LoVo (cell line): ENCODE data around the gene FMO3.

Experiments
- DNase-seq: peaks from one replicate; pipeline ENCODE4 v3.0.0-alpha.2; 2016; ENCODE audit warnings: low spot score

FMO3 gene

DNA sequence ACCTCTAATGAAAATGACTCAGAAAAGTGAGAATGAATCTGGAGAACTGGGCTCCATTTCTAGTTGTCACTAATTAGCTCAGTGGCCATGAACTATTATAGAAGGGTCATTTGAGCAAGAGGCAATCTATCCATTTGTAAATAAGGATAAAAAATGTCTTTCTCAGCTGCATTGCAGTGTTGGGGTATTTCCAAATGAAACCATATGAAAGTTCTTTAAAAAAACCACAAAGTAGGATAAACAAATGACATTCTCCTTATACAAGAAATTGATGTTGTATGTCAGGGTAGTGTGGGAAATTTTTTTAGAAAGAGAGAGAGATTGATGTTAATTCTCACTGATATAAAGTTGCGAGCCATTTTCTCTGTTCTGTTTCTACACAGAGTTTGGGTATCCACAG lies 26.0 kb downstream of the FMO3 start:
- DNase-seq: no peak

DNA sequence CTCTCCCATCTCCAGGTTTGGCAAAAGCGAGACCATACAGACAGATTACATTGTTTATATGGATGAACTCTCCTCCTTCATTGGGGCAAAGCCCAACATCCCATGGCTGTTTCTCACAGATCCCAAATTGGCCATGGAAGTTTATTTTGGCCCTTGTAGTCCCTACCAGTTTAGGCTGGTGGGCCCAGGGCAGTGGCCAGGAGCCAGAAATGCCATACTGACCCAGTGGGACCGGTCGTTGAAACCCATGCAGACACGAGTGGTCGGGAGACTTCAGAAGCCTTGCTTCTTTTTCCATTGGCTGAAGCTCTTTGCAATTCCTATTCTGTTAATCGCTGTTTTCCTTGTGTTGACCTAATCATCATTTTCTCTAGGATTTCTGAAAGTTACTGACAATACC lies 26.4 kb downstream of the FMO3 start:
- DNase-seq: no peak

DNA sequence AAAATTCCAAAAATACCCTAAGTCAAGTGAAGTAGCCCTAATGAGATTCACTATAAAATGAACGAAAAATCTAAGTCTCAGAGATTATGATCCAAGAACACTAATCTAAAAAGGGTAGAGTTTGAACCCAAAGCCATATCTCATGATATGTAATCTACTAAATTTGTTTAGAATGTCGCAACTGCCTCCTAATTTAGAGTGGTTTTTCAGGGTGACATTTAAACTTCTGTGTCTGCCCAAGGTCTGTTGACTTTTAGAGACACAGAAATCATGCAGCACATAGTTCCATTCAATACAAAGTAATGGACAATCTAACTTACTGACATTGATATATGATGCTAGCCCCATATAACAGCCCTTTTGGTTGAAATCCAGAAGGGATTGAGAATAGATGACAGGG lies 28.9 kb downstream of the FMO3 start:
- no peak for DNase-seq

DNA sequence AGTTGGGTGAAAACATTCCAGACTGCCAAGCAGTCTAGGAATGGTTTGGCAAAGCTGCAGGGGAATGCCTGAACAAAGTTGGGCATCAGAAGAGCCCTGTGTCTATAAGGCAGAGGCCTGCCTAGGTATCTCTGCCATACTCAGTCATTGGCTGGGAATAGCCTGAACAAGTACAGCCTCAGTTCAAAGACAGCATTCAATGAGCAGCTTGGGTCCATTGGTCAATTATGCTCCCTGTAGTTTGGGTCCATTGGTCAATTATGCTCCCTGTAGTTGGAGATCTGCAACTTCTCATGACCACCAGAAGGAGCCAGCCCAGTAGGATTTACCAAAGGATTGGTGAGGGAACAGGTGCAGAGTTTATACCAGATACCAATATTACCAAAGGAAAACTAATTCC lies 31.6 kb downstream of the FMO3 start:
- DNase-seq: no peak

DNA sequence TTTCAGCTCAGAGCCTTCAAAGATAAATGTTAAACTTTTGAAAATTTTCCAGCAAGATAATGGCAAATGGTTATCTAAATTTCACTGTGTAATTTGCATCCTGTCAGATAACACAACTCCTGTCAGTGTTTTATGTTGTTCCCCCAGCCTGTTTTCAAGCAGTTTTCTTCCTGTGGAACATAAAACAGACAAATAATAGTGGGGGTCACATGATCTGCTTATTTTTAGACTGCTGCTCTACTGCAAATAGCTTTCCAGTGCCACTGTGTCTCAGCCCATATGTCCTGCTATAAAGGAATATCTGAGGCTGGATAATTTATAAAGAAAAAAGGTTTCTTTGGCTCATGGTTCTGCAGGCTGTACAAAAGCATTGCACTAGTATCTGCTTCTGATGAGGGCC lies 32.2 kb downstream of the FMO3 start:
- DNase-seq: no peak

DNA sequence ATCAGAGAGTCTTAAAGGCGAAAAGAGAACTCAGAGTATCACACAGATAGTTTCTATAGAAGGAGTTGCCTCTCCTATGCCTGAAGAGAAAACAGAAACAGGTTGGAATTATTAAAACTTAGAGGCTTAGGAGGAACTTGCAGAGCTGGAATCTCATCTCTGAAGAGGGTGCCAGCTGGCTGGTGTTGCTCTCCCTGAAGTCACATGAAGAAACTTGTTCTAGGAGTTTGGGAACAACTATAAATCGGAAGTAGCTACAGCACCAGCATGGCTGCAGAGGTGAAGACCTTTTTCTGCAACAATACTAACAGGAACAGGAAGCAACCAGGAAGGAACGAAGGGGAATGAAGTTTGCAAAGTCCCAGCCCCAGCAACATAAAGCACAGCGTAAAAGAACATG lies 35.8 kb downstream of the FMO3 start:
- no peak for DNase-seq

DNA sequence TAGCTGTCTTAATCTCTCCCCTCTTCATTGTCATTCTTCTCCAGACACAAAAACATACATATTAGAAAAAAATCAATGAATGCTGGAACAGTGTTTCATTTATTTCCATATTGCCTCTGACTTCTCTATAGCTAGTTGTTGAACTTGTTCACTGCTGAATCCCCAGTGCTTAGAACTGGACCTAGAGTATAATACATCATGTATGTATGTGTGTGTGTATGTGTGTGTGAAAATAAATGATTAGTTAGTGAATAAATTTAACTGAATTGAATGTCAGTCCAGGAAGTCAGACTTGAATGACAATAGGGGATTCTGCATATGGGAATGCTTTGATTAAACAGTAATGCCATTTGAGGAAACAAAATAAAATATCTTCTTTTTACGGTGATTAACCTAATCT lies 36.4 kb downstream of the FMO3 start:
- DNase-seq: no peak

DNA sequence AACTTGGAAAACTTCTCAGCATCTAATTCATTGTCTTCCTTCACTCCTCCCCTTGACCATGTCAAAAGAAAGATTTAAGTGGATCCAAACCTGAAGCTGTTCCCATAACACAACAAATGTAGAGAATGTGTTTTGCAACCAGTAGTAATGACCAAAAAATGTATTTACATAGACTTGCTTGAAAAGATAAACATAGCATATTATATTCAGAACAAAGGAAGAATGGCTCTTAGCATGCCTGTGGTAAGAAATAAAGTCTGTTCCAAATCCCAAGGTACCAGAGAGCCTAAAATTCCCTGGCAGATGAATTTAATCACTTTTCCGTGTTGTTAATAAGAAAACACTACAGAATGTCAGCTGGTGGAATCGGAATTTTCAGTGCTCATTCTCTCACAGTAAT lies 36.8 kb downstream of the FMO3 start:
- no peak for DNase-seq

DNA sequence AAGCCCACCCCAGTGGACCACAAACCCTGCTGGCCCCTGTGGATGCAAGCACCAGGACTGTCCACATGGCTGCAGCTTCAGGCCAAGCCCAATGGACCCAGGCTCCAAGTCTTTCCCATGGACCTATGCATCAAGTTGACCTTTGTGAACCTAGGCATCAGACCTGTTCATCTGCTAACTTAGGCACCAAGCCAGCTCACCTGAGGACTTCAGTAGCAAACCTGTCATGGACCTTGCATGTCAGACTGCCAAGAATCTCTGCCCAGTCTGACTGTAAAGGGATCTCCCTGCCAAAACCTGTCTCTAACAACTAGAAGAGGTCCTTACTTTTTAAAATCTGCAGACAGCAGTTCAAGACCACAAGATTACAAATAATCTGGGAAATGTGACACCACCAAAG lies 37.8 kb downstream of the FMO3 start:
- no peak for DNase-seq

DNA sequence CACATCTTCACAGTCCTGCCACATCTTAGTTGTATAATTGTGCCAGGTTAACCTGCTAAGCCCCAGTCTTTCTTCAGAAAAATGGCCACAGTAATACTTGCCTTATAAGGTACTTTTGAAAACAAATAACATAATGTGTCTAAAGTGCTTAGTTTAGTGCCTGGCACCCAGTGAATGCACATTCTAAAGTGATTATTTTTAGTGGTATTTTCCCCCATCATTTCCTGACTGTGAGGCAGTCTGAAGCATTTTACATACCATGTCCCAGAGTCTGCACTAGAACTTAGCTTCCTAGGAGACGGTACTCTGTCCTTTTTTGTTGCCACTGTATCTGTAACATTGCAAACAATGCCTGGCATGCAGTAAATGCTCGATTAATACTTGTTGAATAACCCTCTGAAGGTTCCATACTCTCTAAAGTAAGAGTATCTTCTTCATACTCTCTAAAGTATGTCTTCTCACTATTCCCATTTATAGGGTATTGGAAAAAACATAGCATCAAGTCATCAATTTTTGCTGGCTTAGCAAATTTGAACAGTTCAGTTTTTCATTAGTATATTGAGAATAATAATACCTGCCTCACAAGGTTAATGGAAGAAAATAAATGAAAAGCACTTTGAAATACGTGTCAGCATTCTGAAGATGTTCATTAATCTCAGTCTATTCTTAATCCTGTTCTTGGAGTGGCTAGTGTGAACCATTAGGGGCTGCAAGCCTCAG lies 43.7 kb downstream of the FMO3 start:
- no peak for DNase-seq

DNA sequence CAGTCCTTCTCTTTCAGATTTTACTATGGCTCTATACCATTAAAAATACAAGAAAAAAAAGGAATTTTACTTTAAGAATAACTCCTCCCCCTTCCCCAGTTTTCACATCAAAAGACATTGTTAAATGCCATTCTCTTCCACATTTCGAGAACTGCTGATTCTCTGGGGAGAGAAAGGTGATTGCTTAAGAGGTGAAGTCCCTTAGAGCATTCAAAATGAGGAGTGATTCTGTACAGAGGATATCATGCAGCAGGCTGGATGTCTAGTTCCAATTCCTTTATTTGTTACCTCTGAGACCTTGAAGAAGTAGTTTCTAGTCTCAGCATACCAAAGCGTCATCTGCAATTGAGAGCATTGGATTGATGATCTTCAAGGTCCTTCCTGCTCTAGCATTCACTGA lies 46.9 kb downstream of the FMO3 start:
- no peak for DNase-seq

DNA sequence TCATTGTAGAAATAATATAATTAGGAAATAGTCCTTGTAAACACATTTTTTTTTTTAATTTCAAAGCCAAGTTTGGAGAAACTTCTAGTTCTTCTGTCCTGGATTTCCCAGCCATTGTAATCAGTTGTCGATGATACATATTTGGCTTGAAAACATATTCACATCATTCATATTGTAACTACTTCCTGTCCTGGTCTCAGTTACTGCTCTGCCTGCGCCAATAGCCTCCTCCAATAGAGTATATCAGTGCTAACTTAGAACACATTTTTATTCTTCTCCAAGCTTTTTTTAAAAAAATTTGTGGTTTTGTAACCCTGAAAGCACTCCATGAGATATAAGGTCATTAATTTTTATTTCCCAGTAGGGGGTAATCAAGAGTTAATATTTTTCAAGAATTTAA lies 48.3 kb downstream of the FMO3 start:
- DNase-seq: no peak

DNA sequence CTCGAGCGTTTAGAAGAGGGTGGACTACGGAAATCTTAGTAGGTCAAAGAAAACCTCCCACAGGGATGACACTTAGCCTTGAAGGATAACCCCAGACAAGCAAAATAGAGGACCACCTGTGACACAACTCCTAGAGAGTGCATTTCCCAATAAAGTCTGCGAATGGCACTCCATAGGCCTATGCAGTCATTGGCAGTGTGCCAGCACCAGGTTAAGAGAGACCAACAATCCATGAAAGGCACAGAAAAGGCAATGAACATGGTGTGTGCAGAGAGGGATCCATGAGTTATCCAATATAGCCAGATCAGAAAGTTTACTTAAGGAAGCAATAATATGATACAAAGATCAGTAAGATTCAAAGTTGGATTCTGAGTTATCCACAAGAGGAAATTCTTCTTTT lies 49.2 kb downstream of the FMO3 start:
- DNase-seq: no peak

DNA sequence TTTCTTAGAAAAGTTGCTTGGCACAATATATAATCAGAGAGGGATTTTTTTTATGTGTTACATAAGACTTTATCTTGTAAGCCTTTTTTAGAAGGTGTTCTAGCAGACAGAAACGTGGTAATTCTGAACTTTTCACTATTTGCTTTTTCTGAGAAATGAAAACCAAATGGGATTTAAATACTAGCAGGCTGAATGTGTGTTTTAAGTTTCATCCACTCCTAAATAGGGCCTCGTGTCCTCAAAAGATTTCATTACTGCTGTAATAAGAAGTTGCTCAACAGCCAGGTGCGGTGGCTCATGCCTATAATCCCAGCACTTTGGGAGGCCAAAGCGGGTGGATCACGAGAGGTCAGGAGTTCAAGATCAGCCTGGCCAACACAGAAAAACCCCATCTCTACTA lies 49.7 kb downstream of the FMO3 start:
- DNase-seq: no peak

DNA sequence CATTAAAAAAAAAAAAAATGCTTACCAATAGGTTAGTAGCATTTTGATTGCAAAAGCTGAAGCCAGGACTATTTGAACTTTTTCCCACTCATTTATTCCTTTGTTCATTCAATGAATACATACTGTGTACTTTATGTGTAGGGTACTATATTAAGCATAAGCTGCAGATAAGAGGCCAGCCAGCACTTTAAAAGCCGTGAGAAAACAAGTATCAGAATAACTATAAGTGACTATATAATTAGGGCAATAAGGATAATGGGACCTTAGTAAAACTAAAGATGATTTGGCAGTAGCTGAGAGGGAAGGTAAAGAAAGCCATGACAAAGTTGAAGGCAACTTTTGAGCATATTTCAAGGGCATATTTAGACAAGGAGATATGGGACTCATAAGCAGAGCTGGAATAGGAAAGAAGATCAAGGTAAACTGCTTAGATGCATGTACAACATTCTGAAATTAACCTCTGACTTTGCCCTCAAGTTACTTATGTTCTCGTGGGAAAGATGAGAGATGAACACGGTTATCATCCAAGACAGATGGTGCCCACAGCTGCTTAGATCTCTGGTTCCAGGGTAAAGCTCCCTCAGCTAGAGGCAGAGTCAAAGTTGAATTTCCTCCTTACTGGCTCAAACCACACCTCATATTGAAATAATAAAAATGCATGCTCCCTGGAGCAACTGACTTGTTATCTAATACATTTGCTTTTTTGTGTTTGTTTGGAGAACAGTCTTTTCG lies 50.4 kb downstream of the FMO3 start:
- no peak for DNase-seq

DNA sequence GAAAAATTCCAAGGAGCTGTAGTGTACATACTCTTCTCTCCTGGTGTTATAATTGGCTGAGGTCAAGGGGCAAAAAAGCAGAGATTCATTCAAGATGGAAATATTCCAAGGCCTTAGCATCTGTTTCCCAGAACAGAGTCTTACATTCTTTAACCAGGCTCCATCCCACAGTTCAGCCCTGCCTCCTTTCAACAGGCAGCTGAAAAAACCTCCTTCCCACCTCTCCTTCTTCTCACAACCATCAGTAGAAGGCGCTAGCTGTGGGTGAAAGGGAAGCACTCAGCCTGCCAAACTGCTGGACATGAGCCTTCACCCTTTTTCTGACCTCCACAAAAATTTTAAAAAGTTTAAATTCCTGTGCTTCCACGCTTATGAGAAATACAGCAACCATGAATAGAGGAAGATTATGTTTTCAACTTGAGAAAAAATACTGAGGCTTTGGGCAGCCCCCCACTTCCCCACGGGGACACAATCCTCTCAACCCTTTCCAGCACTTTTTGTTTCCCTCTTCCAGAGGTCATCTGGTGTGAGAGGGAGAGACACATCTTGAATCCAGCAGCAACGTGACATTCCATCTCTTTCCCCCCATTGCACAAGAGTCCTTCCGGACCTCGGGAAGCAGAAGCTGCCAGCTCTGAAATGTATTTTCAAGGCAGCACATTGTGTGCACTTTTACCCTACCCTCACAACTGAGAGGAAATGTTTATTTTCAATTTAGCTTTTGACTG lies 51.1 kb downstream of the FMO3 start:
- no peak for DNase-seq

DNA sequence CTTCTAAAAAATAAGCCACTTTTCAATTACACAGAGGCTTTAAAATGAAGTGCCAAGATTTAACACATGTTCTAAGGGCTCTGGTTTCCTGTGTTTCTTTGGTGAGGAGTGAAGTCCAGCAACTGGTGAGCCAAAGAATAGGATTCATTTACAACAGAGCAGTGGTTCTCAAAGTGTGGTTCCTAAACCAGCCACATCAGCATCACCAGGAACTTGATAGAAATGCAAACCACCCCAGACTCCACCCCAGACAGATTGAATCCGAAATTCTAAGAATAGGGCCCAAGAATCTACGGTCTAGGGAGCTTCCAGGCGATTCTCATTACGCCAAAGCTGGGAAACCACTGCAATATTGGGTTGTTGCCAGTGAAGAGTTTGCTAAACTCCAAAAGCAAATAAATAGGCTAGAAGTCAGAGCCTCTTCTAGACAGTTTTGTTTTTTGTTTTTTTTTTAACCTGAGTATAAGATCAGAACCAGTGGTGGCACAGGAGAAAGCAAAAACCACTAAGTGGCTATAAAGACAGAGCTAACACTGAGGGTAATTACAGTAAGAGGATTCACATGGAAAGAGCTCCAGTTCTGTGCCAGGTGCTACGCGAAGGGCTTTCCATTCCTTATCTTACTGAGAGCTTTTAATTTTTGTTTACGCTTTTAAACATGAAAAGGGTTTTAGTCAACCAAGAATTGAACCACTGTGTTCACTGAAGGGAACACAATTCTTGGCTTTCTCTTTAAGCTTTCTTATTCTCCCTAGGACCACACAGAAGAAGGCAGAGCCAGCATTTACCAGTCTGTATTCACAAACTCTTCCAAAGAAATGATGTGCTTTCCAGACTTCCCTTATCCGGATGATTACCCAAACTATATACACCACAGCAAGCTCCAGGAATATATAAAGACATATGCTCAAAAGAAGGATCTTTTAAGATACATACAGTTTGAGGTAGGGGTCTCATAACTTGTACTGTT lies 52.0 kb downstream of the FMO3 start:
- no peak for DNase-seq

DNA sequence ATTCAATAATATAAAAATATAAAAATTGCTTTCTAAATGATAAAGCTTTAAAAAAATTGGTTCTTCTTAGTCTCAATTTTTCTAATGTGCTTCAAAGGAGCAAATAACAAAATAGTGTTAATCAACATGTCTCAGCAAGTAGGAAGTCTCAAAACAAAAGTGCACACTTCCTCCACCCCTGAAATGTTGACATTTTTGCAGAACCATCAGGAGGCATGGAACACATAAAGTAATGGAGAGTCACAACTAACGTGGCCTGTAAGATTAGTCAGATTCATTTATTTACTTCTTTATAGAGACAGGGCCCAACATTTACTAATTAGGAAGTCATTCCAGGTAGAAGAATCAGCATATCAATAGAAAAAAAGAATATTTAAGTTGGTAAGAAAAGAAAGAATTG lies 59.5 kb downstream of the FMO3 start:
- DNase-seq: no peak

DNA sequence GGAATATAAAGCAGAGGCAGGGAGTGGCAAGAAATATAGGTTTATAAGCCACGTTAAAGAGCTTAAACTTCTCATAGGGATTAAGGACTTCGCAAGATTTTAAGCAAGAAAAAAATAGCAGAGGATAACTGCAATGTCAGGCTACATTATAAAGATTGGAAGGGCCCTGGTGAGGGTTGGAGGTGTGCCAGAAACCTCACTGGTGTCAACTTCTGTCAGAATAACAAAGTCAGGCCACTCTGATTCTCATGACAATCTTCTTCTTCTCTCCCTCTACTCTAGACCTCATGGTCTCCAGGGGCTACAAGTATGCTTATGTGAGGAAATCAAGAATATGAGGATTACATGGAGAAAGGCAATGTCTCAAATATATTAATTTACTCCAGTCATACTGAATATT lies 61.8 kb downstream of the FMO3 start:
- no peak for DNase-seq

DNA sequence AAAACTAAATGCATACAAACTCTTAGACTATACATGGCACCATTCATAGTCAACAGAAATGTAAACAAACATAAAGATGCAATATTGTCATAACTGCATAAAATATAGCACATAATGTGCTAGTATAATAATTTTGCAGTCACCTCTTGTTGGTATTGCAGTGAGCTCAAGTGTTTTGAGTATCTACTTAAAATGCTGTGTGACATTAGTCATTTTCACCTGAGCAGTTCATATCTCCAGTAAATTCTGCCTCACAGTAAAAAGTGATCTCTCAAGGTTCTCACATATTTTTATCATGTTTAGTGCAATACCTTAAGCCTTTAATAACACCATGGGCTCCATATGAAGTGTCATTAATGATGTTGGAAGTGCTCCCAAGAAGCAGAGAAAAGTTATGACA lies 64.8 kb downstream of the FMO3 start:
- DNase-seq: no peak

DNA sequence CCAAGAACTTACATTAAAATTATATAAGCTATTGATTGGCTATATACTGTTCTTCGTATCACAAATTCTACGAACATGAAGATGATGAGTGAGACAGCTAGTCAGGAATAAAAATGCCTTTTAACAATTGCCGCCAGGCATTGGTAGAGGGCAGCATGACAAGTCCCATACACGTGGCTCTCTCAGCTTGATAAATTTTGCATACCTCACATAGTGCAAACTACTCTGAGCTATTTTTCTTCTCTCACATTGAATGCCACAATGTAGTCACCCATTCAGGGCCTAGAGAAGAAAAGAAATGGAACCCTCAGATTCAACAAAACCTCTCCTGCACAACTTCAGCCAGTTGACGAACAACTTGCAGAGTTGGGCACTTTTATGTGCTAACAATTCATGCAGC lies 67.4 kb downstream of the FMO3 start:
- DNase-seq: no peak

DNA sequence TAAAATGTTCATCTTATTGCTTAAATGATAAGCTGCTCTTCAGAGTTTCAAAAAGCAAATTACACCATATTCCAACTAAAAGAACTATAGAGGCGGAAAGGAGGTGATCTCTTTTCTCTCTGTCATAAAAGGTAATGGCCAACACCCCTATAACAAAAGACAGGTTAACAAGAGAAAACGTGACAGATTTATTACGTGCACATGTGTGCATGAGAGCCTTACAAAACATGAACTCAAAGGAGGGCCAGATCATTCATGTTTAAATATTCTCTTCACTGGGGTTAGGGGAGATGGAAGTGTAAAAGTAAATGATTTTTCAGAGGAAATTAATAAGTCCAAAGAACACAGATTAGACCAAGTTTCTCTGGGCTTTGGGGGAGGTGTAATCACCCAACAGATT lies 67.8 kb downstream of the FMO3 start:
- DNase-seq: no peak
